Astrocyte of the cerebellum (primary cell): Measurements from ENCODE around the gene ITGAX.
"Not testable (repeated sequence)": the region's sequence is repeated elsewhere in the genome, so short reads cannot be mapped to it uniquely, and the experiment has no call there.

Experiments used
- DNase-seq: peaks from one replicate; pipeline ENCODE4 v3.0.0-alpha.2; 2011; ENCODE audit warnings: low read depth
- H3K4me3 ChIP-seq: 2 replicates; pipeline ENCODE4 v1.5.1; 2011; ENCODE audit warnings: mild to moderate bottlenecking, low read depth, low read length, moderate library complexity
- in situ Hi-C: cut with HindIII; loops from 2 replicates; pipeline ENCODE4 v1.10.0; 2017; ENCODE audit warnings: low sequenced_read_pairs
- TF ChIP-seq, protein P1 (sequence below): IDR thresholded peaks from 2 replicates; pipeline ENCODE4 v1.5.1; 2012; ENCODE audit warnings: low read length, low read depth, moderate library complexity, mild to moderate bottlenecking; ENCODE audit errors: missing control alignments

ITGAX gene

DNA sequence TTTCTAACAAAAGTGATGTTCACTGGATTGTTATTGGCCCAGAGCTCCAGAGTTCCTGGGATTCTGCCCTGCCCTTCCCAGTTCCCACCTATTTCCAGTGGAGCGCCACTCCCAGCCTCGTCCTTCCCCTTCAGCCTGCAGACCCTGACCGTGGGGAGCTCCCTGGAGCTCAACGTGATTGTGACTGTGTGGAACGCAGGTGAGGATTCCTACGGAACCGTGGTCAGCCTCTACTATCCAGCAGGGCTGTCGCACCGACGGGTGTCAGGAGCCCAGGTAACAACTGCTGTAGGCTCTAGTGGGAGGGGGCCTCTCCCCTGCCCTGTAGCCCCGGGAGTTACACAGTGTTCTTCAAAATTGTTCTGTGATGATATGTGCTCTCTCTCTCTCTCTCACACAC lies 61.4 kb downstream of the ITGAX start:
- in situ Hi-C loops = no loop called here
- TF ChIP-seq, protein P1, sequence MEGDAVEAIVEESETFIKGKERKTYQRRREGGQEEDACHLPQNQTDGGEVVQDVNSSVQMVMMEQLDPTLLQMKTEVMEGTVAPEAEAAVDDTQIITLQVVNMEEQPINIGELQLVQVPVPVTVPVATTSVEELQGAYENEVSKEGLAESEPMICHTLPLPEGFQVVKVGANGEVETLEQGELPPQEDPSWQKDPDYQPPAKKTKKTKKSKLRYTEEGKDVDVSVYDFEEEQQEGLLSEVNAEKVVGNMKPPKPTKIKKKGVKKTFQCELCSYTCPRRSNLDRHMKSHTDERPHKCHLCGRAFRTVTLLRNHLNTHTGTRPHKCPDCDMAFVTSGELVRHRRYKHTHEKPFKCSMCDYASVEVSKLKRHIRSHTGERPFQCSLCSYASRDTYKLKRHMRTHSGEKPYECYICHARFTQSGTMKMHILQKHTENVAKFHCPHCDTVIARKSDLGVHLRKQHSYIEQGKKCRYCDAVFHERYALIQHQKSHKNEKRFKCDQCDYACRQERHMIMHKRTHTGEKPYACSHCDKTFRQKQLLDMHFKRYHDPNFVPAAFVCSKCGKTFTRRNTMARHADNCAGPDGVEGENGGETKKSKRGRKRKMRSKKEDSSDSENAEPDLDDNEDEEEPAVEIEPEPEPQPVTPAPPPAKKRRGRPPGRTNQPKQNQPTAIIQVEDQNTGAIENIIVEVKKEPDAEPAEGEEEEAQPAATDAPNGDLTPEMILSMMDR = no peak
- DNase-seq = no peak
- no peak overlapping the region for H3K4me3 ChIP-seq

DNA sequence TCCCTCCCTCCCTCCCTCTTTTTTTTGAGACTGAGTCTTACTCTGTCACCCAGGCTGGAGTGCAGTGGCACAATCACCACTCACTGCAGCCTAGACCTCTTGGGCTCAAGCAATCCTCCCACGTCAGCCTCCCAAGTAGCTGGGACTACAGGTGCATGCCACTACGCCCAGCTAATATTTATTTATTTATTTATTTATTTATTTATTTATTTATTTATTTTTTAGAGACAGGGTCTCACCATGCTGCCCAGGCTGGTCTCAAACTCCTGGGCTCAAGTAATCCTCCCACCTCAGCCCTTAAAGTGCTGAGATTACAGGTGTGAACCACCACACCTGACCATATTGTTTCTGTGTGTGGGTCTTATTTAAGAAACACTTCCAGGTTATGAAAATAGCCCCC lies 62.1 kb downstream of the ITGAX start:
- DNase-seq, H3K4me3 ChIP-seq, in situ Hi-C loops: not testable (repeated sequence)

DNA sequence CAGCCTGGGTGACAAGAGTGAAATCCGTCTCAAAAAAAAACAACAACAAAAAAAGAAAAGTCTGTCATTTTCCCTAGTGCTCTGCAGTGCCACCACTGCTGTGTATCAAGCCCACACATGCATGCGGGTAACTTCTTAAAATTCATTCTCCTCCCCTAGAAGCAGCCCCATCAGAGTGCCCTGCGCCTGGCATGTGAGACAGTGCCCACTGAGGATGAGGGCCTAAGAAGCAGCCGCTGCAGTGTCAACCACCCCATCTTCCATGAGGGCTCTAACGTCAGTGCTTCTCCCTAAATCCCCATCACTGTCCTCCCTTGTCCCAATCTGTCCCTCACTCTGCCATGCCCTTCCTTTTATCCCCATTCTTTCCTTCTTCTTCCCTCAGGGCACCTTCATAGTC lies 62.9 kb downstream of the ITGAX start:
- TF ChIP-seq, protein P1 = no peak
- in situ Hi-C loops = no loop called here
- DNase-seq = no peak
- no peak overlapping the region for H3K4me3 ChIP-seq

DNA sequence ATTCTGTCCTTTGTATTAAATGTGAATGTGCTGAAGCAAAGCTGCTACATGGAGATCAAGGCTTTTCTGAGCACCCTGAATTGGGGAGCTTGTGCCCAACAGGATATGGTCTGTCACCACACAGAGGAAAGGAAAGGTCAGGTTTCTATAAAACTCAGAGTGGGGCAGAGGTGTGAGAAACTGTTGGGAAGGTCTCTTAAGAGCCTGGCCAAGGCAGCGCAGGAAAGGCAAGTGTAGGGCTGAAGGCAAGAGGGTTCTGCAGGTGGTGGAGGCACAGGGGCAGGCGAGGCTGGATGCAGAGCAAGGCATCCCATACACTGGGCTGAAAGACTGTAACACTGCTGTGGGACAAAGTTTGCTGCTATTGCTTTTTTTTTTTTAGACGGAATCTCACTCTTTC lies 65.1 kb downstream of the ITGAX start:
- in situ Hi-C loops = no loop called here
- H3K4me3 ChIP-seq = no peak overlapping the region
- TF ChIP-seq, protein P1 = no peak
- no peak for DNase-seq

DNA sequence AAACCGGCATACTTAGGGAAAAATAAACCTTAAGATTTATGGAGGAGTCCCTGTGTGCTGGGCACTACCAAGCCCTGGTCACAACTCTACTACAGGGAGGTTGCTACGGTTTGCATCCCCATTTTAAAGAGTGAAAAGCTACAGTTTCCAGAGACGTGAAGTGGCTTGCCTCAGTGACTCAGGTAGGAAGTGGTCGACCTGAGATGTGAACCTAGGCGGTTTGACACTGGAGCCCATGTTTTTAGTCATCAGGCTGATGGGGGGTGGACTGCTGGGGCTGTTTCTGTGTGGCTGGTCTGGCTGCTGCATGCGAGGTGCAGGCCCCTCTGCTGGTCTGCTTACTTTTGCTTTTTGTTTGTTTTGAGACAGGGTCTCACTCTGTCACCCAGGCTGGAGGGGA lies 66.6 kb downstream of the ITGAX start:
- no peak overlapping the region for H3K4me3 ChIP-seq
- in situ Hi-C loops = no loop called here
- DNase-seq = no peak
- TF ChIP-seq, protein P1 = no peak

DNA sequence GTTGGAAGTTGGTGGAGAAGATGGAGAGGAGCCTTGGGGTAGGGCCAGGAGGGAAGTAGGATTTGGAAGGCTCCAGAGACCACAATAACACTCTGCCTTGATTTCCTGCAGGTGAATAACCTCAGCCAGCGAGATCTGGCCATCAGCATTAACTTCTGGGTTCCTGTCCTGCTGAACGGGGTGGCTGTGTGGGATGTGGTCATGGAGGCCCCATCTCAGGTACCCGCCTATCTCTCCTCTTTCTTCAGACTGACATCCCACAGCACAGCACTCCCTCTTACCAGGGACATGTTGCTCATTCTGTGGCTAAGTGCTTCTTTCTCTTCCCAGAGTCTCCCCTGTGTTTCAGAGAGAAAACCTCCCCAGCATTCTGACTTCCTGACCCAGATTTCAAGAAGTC lies 68.3 kb downstream of the ITGAX start:
- H3K4me3 ChIP-seq = no peak overlapping the region
- in situ Hi-C loops = no loop called here
- TF ChIP-seq, protein P1 = no peak
- no peak for DNase-seq

DNA sequence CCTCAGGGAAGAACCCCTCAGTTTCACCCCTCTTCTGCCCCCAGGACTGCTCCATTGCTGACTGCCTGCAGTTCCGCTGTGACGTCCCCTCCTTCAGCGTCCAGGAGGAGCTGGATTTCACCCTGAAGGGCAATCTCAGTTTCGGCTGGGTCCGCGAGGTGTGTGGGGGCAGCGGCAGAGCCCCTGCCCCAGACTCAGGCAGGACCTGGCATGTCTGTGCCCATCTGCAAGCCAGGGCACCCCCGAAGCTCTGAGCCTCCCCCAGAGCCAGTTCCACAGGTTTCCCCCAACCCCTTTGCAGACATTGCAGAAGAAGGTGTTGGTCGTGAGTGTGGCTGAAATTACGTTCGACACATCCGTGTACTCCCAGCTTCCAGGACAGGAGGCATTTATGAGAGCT lies 68.8 kb downstream of the ITGAX start:
- TF ChIP-seq, protein P1 = no peak
- in situ Hi-C loops = no loop called here
- no peak overlapping the region for H3K4me3 ChIP-seq
- no peak for DNase-seq
